Epithelial cell of proximal tubule (primary cell): ENCODE results near the gene PRB4. TPM values are rescaled to one million over a fixed set of nuclear protein-coding genes. Genes with fewer than 3 reads are reported as not detected.

ENCODE experiments used
- DNase-seq: peaks from one replicate; pipeline ENCODE4 v3.0.0-alpha.2; 2011; ENCODE audit warnings: low read depth
- H3K4me3 ChIP-seq: 2 replicates; pipeline ENCODE4 v1.5.1; 2011; ENCODE audit warnings: low read depth, mild to moderate bottlenecking, low read length
- CTCF ChIP-seq: conservative IDR thresholded peaks from 2 replicates; pipeline ENCODE4 v1.5.1; 2012; ENCODE audit warnings: low read depth, mild to moderate bottlenecking, low read length
- total RNA-seq: library from RNA; depleted of rRNA; stranded (reverse); fragments of >200 nt; gene quantifications from 2 replicates; pipeline ENCODE4 v1.2.3, GENCODE V29; 2015

PRB4 gene
- total RNA-seq, 1 donor from 2014 or later = not detected

- no peak for TF ChIP-seq CTCF
- no peak for DNase-seq
- H3K4me3 ChIP-seq = no peak overlapping the region
Observed at GRCh38 chr12:11273449-11273848, 36.8 kb downstream of the PRB4 start.

GRCh38 chr12:11269607-11270006 lies 40.6 kb downstream of the PRB4 start, which contains the start of gene PRB3:
TSS of gene PRB3 (minus strand) at chr12:11269707. CDS start at chr12:11269669, 38 bp downstream.
- no peak within 1 kb of the TSS for H3K4me3 ChIP-seq
- TF ChIP-seq CTCF = no peak
- DNase-seq = no peak

- no peak for TF ChIP-seq CTCF
- DNase-seq = no peak
- no peak overlapping the region for H3K4me3 ChIP-seq
Observed at GRCh38 chr12:11264501-11264900, 45.7 kb downstream of the PRB4 start.

Other genes with a start within 250 kb of the PRB4 start
- 0.17 TPM in 1 of 2 replicates, not detected in the other for gene TAS2R46, start 248.1 kb downstream of the PRB4 start, total RNA-seq
- not detected in 2 replicates for gene TAS2R43, start 218.1 kb downstream of the PRB4 start, total RNA-seq
- 0.07 and 0.12 TPM in 2 replicates for gene TAS2R30, start 175.8 kb downstream of the PRB4 start, total RNA-seq
- gene SMIM10L1, start 139.2 kb downstream of the PRB4 start, total RNA-seq = 7.8 and 9.3 TPM in 2 replicates
- not detected in 2 replicates for gene TAS2R42, start 123.5 kb downstream of the PRB4 start, total RNA-seq
- not detected in 2 replicates for gene PRB3, start 40.7 kb downstream of the PRB4 start, total RNA-seq
- gene PRB2, start 85.1 kb upstream of the PRB4 start, total RNA-seq = not detected in 2 replicates